Skin of body (tissue), 2 donors: ENCODE results near the gene MGST2. TPM values are rescaled to one million over a fixed set of nuclear protein-coding genes. Genes with fewer than 3 reads are reported as not detected.
"Not testable (repeated sequence)": the region's sequence is repeated elsewhere in the genome, so short reads cannot be mapped to it uniquely, and the experiment has no call there.

ENCODE experiments used
- DNase-seq: peaks from one replicate; lab custom pipeline; 2025; lab: John Stamatoyannopoulos, UW
- total RNA-seq: library from RNA; depleted of rRNA; stranded (reverse); fragments of >200 nt; gene quantifications from one replicate; pipeline ENCODE4 v1.2.3, GENCODE V29; 2014

Gene MGST2
- 27.8 TPM for total RNA-seq

DNA sequence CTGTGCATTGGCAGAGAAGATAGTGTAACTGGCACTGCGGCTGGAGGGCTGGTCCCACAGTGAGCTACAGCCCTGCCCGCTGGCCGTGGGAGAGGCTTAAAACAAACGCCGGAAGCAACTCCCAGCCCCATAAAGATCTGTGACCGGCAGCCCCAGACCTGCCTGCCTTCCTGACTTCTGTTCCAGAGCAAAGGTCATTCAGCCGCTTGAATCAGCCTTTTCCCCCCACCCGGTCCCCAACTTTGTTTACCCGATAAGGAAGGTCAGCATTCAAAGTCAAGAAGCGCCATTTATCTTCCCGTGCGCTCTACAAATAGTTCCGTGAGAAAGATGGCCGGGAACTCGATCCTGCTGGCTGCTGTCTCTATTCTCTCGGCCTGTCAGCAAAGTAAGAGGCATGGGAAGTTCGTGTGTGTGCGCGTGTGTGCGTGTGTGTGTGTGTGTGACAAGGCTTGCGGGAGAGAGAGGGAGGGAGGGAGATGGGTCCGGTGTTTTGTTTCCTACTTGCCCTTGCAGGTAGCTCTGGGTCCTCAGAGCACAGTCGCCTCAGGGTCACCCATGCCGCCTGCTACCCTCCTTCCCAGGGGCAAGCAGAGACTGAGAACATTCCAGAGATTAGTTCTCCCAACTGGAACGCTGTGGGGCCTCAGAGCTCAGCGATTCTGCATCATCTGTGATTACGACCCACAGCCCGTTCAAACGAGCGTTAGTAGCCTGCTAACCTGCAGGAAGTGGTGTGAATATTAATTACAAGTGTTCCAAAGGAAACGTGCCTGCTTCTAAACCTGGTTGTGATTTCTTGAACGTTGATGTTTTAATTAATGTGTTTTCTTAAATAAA, at the start of gene MGST2:
TSS of gene MGST2 (plus strand) at position 130 of the 840 bp plus-strand sequence. CDS start at position 331, 201 bp downstream.
- peak; percentile 69 for DNase-seq

DNA sequence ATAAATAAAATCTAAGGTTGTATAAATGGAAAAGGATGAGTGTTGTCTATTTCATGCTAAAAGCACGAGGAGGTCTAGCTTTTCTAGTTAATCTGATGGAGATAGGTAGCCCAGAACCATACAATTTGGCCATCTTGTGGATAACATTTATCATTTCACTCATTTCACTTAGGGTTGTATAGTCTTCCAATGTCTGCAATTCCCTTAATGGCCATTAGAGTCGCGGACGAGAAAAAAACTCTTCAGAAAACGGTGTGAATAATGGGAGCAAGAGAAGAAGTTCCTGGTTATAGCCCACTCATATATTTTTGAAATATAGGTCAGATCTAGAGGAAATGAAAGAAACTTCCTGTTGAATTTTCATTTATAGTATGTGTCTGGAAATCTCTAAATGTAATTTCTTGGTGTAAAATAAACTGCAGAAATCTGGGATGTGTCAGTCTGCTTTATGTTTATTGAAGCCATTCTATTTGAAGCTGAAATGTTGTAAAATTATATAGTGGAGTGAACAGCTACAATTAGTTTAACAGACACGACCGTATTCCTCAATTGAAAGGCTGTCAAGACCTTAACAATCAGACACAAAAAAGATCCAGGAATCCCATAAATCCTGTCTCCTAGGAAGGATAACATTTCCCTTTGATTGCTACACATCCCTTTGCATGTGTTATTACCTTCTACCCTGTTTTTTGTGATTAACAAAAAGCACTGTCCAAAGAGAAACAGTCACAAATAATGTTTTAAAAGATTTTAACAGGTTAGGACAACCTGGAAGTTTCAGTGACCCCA, 47.7 kb upstream of the MGST2 start:
- DNase-seq: no peak

DNA sequence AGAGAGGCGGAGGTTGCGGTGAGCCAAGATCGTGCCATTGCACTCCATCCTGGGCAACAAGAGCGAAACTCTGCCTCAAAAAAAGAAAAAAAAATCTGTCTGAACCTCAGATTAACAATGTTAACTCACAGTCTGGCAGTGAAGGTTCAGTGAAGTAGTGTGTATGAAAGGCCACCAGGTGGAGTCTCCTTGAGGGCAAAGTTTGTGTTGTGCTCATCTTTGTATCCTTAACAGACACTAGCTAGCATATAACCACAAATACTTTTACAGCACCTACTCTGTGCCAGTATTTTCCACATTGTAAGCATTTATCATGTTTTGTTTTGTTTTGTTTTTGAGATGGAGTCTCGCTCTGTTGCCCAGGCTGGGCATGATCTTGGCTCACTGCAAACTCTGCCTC, 46.0 kb upstream of the MGST2 start:
- no peak for DNase-seq

DNA sequence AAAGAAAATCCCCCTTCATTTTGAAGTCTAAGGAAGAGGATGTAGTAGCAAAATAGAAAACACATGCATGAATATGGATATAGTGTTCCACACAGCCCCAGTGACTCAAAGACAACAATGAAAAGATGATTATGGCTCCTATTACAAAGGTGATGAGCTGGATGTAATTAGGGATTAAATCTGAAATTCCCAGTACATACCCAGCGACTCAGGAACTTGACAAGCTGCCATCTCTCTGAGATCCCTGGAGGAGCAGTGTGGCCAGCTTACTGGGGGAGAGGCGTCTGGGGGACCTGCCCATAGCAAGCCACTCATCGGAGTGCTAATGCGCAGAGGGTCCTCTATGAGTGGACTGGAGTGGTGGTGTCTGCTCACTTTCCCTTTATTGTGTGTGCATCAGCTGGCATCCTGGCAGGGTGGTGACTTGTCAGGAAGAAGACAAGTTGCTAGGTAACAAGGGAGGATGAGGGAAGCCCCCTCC, 42.7 kb upstream of the MGST2 start:
- no peak for DNase-seq

DNA sequence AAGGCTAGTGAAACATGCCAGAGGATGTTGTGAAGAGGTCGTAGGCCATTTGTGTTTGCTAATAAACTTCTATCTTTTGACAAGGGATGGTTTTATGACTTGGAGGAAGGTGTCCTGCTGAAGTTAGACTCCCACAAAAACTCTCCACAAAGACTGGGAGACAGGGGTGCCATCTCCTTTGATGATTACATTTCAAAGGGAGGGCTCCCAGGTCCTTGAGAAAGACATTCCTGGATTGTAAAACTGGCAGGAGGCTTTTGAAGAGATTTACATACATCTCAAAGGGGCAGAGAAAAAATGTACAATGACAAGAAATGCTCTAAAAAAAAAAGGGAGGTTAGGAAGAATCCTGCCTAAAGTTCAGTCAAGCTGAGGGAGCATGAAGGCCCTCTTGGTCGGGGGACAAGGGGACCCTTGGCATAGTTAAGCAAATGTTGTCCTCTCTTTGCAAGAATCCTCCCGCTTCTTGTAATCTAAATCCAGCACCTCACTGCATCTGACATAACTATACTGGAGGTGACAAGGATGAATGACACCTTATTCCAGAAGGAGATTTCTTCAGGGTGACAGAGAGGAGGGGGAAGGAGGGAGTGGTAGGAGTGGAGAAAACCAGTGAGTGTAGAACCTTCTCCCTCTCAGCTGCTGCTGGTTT, 41.1 kb upstream of the MGST2 start:
- DNase-seq: no peak

DNA sequence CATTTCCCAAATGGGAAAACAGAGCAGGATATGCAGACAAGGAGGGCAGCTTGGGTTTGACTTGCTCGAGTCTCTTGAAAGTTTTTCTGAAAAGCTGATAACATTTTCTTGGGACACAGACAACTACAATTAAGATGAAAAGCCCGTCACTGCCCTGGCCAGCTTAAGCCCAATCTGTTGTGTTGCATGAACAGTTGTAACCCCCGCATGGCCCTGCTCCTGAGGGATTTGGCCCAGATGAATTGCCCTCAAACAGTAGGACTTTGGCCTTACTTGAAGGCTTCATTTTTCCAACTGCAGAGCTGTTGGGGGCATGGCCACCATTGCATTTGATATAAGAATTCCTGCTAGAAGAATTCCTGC, 40.5 kb upstream of the MGST2 start:
- no peak for DNase-seq

DNA sequence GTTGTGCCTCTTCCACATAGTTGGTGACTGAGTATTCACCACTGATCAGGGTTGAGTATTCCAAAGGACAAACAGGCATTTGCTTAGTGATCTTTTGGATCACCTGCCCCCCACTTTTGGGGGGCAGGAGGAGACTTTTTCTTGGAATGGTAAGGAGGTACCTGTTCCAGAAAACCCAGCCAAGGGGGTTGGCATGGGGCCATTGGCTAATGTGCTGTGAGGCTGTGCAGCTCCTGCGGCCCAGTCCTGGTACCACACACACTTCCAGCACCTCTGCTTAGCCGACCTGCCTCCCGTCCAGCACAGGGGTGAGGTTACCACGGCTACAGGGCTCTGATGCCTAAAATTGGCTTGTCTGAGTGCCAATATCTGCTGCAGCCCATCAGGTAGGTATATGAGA, 40.1 kb upstream of the MGST2 start:
- no peak for DNase-seq

DNA sequence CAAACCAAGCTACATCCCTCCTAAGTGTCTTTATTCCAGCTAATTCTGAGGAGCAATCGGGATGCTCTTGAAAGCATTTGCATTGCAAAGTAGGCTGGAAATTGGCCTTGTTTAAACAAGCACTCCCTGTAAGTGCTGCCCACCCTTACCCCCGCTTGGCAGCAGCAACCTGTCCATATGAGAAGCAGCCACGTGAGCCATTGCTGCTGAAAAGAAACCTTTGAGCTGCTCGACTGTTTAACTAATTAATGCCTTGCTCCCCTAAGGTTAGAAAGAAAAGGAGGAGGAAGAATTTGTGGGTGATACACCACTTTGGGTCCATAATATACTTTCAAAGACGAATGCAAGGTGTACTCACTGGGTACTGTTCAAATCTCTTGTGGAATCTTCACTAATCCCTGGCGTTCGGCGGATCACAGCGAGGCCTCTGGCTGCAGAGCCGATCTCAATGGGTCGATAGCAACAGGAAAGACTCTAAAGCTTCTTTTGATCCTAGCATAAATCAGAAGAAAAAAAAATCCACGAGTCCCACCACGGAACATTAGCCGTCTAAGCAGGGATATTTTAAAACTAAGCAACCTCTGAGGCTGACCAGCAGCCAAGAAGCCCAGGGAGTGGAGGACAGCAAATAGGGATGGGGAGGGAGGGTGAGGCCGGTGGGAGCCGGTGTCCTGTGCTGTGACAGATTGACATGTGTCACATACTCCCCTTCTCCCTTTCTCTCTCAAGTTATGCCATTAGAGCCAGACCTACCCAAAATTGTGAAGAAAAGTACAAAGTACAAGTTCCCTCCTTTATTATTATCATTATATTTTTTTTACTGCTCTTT, 37.2 kb upstream of the MGST2 start:
- DNase-seq: no peak

DNA sequence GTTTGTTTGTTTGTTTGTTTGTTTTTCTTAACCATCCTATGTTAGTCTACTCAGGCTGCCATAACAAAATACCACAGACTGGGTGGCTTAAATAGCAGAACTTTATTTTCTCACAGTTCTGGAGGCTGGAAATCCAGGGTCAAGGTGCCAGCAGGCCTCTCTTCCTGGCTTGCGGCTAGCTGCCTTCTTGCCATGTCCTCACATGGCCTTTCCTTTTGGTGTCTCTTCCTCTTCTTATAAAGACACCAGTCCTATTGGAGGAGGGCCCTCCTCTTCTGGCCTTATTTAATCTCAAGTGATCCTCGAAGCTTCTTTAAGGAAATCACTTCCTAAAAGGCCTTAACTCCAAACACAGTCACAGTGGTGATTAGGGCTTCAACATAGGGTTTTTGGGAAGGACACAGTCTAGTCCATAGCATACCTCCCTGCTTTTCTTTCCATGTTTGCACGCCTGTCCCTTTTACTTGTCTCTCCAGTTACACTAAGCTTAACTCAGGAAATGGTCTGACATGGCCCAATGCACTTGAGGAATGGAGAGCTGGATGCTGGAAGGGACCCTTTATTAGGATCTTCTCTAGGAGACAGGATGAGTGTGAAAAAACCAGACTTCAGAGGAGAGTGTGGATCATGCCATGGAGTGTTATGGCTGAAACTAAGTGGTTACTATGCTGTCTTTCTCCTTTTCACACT, 36.0 kb upstream of the MGST2 start:
- no peak for DNase-seq

DNA sequence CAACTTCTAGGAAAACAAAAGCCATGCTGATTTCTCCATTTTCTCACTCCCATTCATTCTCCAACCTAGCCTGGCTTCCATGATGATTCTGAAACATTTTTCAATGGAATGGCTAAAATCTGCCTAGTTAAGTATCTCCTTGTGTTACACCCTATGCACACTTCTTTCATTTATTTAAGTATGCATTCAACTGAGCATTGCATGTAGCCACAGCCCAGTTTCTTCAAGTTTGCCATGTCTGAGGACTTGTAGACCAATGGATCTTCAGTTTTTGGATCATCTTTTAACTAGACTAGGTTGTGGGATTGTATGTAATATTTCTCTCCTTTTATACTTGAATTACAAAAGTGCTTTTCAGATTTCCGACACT, 35.5 kb upstream of the MGST2 start:
- no peak for DNase-seq

DNA sequence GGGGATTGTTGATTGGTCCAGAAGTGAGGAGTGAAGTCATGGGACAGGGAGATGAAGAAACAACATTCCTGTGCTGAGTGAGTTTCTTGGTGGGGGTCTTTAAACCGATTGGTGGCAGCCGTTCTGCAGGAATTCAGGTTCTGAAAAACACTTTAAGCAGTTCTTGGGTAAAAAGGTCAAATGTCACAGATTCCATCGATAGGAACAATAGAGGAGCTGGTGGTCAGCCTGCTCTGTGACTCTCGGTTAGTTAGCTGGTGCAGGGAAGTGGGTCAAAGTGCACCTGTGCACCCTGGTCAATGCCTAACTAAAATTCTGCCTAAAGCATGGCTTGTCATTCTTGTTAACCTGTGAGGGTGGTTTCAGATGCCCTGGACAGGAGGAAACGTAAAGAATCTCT, 34.6 kb upstream of the MGST2 start:
- no peak for DNase-seq

DNA sequence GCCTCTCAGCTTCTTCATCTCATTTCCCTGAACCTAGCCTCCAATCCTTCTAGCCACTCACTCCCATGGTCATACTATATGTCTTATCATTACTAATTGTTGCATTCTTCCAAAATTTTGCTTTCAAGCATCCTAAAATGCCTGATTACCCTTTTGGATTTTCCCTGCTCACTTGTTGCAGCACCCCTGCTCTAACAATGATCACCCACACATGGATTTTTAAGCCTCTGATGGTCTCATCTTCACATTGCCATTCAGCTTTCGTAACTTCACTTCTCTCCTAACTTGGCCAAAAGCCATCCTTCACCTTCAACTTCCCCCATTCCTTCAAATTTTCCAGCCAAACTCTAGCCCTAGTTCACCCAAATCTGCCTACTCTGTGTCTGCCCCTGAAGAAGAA, 33.8 kb upstream of the MGST2 start:
- no peak for DNase-seq

DNA sequence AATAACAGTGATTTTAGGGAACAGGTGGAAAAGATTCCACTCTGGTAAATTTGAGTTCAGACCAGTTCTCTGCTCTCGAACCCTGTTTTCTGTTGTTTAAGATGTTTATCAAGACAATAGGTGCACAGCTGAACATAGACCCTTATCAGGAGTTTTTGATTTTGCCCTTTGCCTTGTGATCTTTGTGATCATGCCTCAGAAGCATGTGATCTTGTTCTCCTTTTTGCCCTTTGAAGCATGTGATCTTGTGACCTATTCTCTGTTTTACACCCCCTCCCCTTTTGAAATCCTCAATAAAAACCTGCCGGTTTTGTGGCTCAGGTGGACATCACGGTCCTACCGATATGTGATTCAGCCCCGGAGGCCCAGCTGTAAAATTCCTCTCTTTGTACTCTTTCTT, 32.9 kb upstream of the MGST2 start:
- DNase-seq: not testable (repeated sequence)

DNA sequence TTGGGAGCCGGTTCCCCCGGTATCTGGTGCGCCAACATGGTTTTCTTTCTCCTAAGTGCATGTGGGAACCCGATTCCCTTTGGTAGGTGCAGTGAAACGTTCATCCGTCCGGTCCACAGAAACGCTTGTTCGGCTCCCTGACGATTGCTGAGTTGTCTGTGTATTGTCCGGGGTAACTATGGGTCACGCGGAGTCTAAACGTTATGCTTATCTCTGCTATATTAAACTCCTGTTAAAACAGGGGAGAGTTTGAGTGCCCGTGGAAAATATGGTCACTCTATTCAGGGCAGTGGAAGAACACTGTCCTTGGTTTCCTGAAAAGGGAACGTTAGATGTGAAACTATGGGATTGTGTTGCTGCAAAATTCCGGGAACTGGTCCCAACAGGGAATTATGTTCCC, 32.4 kb upstream of the MGST2 start:
- no peak for DNase-seq

DNA sequence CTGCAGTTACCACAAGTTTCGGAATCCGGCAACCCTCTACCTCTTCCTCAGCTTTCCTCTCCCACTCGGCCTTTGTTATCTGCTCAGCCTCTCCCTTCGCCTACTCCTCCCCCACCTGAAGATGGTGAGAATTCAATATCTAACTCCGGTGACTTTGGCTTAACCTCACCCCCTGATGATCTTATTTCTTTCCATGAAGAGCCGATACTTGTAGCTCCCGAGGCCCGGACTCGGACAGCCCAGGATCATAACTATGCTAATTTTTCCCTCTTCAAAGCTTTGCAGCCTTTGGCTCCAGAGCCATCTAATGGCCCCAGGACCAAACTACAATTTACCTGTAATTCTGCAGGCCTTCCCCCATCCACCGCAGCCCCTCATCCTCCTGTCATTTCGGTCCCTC, 32.0 kb upstream of the MGST2 start:
- no peak for DNase-seq

DNA sequence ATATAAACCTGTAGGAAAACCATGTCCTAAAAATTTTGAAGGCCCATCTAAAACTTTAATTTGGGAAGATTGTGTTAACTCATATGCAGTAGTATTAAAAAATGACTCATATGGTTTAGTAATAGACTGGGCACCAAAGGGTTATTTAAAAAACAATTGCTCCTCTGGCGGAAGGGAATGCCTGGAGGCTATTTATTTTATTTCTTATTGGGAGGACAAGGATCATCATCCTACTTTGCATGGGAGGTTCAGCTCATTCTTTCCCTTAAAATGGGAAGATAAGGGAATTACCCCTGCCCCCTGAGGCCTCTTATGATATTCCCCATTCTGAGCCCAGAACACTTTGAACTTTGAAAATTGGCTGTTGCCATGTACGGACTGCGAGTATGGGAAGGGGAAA, 29.7 kb upstream of the MGST2 start:
- DNase-seq: no peak

DNA sequence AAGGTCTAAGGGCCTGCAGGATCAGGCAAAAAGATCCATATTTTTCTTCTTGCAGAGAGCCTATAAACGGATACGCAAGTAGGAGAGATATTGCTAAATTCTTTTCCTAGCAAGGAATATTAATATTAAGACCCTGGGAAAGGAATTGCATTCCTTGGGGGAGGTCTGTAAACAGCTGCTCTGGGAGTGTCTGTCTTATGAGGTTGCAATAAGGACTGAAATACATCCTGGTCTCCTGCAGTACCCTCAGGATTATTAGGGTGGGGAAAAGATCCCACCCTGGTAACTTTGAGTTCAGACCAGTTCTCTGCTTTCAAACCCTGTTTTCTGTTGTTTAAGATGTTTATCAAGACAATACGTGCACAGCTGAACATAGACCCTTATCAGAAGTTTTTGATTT, 27.3 kb upstream of the MGST2 start:
- not testable (repeated sequence) for DNase-seq

DNA sequence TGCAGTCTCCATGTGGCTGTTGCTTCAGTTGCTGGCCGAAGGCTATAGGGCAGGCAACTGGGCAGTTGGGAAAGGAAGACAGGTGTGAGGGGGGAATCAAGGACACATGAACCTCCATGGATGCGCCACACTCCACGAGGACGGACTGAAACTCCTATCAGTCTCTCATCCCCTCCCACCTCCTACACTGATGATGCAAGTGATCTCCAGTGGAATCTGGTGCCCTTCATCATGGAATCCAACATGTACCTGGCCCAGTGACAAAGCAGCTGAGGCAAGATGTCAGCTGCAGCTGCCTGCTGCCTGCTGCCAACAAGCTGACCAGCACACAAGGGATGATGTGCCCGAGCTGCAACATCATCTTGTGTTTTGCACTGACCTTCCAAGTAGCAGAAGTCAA, 26.0 kb upstream of the MGST2 start:
- DNase-seq: no peak

DNA sequence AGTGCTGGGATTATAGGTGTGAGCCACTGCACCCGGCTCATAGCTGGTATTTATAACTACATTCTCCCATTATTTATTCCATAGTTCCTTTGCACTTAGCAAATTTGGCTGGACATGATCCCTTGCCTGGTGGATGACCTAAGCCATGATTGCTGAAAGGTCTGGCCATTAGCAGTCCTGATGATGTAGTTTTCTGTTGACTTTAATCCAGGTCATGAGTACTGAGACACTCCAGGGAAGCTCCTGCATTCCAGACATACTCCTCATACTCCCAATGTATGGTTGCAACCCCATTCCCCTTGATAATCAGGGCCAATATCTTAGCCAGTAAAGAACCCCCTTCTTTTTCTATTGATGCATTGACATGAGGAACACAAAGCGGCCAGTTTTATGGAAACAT, 24.4 kb upstream of the MGST2 start:
- no peak for DNase-seq

DNA sequence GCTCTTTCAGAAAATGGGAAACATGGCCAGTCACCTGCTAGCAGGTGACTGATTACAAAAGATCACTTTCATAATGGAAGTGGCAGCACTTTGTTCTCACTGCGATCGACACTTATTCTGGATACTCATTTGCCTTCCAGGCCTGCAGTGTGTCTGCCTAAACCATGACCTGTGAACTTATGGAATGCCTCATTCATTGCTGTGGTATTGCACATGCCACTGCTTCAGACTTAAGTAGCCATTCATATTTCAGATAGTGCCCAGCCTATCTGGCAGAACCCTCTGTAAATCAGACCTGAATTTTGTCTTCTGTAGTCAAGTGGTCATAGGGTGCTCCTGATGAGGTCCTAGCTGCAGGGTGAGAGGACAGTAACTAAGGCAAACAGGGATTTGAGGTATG, 23.3 kb upstream of the MGST2 start:
- no peak for DNase-seq
